Suprapubic skin (tissue), 4 donors: Measurements from ENCODE around the gene CDC45.

Source experiments
- POLR2A ChIP-seq, 2 donors: fragments of 450-650 bp; IDR thresholded peaks; one replicate each; pipeline ENCODE4 v1.6.1; 2017; ENCODE audit warnings: antibody characterized with exemption in 2 of 2, mild to moderate bottlenecking in 2 of 2, moderate library complexity in 2 of 2
- POLR2AphosphoS5 ChIP-seq, 3 donors: sonication (generic); formaldehyde crosslinking; IDR thresholded peaks; one replicate each; pipeline ENCODE4 v1.6.1; 2017; ENCODE audit warnings: antibody characterized with exemption in 3 of 3
- TF ChIP-seq, protein P1 (sequence below), 2 donors: fragments of 200-600 bp in 1 of 2; fragments of 450-650 bp in 1 of 2; sonication (generic) in 1 of 2; IDR thresholded peaks; one replicate each; pipeline ENCODE4 v1.5.1; 2016 to 2019; ENCODE audit warnings: antibody characterized with exemption in 2 of 2, mild to moderate bottlenecking in 1 of 2, moderate library complexity in 1 of 2

DNA sequence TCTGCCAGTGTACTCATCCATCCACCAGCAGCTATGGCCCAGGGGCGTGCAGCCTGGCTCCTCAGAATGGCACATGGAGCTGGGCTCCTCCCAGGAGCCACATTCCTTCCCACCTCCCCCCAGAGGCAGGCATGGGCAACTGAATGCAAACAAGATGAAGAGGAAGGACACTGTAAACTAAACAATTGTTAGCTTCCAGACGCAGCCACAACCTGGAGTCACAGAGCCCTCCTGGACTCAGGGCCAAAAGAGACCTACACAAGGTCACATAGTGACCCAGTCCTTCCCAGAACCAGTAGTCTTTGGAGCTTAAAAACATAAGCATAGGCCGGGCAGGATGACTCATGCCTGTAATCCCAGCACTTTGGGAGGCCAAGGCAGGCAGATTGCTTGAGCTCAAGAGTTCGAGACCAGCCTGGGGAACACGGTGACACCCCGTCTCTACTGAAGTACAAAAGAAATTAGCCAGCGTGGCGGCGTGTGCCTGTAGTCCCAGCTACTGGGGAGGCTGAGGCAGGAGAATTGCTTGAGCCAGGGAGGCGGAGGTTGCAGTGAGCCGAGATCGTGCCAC is 75.2 kb downstream of the CDC45 start:
- TF ChIP-seq, protein P1, sequence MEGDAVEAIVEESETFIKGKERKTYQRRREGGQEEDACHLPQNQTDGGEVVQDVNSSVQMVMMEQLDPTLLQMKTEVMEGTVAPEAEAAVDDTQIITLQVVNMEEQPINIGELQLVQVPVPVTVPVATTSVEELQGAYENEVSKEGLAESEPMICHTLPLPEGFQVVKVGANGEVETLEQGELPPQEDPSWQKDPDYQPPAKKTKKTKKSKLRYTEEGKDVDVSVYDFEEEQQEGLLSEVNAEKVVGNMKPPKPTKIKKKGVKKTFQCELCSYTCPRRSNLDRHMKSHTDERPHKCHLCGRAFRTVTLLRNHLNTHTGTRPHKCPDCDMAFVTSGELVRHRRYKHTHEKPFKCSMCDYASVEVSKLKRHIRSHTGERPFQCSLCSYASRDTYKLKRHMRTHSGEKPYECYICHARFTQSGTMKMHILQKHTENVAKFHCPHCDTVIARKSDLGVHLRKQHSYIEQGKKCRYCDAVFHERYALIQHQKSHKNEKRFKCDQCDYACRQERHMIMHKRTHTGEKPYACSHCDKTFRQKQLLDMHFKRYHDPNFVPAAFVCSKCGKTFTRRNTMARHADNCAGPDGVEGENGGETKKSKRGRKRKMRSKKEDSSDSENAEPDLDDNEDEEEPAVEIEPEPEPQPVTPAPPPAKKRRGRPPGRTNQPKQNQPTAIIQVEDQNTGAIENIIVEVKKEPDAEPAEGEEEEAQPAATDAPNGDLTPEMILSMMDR (IDR thresholded peaks at IDR 0.05) = no peak
- TF ChIP-seq POLR2A (IDR thresholded peaks at IDR 0.05) (no peak), POLR2AphosphoS5 (IDR thresholded peaks at IDR 0.05) (no peak)
